GM19455 (cell line): ENCODE results near the gene RPS15A.
"Not testable (repeated sequence)": the region's sequence is repeated elsewhere in the genome, so short reads cannot be mapped to it uniquely, and the experiment has no call there.

Experiments used
- ATAC-seq: cut with Tn5 transposase; IDR thresholded peaks from one replicate; pipeline ENCODE4 v1.9.1; 2021; ENCODE audit not compliant: unreplicated experiment

The RPS15A gene

DNA sequence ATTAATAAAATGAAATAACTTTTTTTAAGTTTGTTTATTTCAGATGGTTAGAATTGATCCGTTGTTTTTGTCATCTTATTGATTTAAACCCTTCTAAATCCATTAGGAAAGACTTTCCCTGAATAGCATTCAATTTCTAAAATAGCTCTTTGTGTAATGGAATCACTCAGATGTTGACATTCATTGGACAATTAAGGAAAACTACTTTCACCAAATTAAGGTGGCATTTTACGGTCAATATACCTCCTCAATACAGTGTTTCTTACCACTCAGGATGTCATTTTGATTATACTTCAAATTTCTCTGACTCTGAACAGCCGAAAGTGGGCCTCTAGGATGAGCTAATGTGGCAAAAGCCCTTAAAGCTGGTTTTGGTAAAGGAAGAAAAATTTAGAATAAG is 9.4 kb upstream of the RPS15A start:
- ATAC-seq, result no peak

DNA sequence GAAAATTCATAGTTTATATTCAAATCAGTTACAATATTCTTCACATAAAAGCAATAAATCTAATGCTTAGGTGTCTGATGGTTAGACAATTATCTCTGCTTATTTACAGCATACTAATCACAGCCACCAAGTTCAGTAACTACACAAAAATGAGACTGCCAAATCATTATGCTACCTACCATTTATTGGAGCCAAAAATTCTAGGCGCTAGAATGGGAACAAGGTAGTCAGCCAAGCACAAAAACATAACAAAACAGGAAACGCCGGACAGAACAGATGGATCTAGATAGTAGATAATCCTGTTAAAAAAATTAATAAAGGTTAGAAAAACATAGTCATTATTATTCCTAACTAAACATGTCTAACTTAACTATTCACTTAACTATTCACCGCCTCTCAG is 7.6 kb upstream of the RPS15A start:
- no peak for ATAC-seq

DNA sequence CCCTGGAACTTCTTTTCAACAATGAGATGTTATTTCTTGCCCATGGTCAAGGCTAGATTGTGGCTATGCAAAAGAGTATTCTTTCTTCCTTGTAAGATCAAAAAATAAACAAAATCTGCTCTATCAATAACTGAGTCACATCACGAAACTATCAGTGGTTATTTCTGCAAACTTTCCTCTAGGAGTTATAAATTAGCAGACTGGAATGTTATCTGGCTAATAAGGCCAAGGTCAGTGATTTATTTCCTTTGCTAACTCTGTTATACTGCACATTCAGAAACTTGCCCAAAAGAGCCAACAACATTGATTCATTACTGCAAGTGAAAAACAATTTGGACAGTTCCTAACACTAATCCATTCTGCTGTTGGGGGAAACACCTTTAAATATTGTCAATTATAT is 6.2 kb upstream of the RPS15A start:
- ATAC-seq, result no peak

DNA sequence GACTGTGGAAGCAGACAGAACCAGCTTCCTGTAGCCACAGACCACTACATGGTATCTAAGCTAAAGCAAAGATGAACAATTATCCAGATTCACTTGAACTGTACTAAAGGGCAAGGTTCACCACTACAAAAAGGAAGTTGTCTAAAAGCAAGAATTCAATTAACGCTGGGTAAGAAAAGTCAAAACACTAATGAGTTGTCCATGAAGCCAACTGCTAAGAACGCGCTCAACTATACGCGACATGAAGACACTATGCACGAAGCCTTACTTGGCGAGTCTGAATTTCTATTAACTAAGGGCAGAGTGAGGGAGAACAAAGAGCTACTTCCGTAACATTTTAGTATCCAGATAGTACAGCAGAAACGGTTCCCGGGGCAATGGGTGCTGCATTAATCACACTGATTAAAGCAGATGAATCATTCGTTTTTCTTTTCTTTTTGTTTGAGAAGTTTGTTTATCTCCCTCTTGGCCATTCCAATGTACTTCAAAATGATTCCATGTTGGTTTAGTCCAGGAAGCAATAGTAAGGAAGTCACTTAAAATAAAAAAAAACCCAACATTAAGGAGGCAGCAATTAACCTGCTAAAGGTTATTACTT is 2.8 kb upstream of the RPS15A start:
- ATAC-seq, result no peak

DNA sequence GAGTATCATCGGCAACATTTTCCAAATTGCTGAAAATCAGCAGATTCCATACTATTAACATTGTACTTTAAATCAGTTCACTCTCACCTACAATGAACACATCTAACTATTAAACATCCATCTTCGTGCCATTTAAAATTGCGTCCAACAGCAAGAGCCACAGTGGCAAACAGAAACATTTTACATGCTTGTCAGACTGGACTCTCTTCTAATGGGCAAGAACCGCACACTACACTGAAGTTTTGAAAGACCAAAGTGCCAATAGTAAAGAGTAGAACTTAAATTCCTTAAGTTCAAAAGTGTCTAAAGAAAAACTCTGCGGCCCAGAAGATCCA is 652 bp downstream of the RPS15A start:
- no peak for ATAC-seq

DNA sequence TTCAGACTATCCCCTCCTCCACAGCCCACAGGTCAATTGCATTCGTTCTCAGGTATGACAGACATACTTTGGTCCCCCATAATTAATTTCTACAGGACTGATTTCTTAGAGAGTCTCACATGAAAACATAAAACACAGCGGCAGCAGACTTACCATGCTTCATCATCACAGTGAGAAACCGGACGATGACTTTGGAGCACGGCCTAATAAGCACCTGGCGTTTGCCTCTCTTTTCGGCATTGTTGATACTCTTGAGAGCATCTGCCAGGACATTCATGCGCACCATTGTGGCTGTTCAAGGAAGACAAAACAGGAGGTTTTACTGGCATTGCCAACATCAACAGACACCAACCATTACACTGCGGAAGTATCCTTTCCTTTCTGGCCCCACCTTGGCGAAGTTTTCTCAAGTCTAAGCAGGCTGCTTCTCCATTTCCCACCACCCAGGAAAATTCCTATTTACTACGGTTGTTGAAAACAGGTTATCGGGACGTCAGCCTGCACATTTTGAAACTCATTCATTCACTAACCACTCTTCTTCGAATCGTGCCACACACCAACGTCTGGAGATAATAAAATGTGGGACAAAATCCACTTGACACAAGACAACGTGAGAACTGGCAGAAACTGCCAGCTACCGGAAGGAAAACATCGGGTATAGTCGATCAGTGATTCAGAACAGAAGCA is 1.2 kb downstream of the RPS15A start:
- no peak for ATAC-seq

DNA sequence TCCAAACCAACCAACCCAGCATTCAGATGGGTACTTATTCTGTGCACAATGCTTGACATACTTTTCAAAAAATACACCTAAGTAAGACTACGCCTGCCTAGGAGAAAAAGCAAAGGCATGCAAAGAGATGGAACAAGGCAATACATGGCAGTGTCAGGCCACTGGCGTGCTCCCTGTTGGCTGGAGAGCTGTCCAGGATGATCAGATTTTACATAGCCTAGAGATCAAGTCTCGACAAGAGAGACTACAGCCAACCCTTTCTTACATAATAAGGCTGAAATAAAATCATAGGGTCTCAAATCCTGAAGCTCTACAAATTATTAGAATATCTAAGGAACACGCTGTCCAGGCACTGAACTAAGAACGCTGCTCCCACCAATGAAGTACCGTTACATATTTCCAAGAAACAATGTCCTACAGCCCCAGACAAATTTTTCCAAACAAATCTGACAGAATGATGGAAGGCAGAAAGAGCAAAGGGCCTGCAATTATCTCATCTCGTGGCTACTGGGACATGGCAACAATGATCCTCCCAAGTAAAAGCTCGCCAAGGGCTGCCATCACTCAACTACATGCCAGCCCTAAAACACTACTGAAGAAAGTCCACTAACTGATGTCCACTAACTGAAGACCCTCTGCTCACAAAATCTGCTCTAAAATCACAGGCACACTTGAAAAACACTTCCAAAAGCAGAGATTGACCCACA is 5.1 kb downstream of the RPS15A start:
- no peak for ATAC-seq

DNA sequence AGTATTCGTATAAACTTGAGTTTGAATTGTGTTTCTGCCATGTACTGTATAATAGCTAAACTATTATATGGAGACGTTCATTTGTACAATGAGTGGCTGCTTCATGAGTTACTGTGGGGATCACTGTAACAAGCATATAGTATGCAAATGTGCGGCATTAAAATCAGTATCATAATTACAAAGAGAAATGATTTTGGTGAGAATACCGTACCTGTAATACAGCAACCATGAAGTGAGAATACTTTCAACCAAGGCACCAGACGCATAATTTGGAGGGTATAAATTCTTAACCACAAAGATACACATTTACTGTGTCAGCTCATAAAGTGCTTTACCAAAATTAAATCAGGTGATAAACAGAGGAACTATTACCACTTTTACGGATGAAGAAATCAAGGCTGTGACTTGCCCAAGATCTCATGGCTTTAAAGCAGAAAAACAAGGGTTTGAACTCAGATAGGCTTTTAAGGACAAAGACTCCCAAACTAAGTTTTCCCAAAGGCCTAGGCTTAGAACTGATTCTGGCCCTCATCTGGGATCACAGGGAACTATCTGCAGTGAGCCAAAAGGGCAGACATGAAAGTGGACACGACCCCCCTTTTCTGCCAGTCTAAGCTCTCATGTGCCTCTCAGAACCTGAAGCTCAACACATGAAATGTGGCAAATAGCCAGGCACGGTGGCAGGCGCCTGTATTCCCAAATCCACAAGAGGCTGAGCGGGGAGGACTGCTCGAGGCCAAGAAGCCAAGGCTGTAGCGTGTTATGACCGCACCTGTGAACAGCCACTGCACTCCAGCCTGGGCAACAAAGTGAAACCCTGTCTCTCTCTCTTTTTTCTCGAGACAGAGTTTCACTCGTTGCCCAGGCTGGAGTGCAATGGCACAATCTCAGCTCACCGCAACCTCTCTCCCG is 6.4 kb downstream of the RPS15A start:
- no peak for ATAC-seq

DNA sequence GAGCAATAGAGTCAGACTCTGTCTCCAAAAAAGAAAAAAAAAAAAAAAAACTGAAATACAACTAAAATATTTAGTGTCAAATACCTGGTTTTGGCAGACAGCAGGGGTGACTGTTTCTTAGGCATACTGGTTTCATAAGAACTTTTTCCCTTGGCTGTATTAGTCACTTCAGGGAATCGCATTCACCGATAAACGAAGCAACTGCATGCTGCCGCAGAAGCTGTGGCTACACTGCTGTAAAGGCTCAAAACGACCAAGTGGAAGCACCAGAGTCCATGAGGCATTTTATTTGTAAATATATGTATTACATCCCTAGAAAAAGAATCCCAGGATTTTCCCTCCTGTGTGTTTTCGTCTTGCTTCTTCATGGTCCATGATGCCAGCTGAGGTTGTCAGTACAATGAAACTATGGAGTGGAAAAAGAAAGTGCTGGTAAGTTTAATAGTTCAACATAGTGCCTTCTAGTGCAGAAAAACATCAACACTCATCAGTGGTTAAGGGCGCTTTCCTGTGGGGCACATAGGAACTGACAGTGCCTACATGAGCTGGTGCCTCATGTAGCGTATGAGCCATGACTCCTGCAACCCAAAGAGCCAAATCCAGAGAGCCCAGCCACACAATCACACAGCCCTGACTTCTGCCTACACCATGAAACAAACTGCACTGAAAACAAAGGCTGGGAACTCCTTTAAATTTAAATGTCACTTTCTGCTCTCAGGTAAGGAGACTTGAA is 7.3 kb downstream of the RPS15A start:
- no peak for ATAC-seq

DNA sequence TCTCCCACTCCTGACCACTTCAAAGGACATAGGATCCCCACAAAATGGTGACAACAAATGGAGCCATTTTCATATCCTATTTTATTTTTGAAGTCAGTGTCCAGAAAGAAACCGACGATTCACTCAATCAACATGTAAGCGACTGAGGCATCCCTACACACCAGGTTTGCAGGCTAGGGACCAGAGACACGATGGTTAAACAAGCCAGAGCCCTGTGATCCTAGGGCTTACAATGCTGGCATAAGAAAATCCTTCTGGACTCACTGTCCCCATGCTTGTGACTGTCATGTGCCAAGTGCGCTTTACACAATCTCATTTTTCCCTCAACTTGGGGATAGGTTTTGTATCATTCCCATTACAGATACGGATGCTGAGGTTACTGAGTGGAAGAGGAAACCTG is 8.9 kb downstream of the RPS15A start:
- ATAC-seq, result not testable (repeated sequence)

DNA sequence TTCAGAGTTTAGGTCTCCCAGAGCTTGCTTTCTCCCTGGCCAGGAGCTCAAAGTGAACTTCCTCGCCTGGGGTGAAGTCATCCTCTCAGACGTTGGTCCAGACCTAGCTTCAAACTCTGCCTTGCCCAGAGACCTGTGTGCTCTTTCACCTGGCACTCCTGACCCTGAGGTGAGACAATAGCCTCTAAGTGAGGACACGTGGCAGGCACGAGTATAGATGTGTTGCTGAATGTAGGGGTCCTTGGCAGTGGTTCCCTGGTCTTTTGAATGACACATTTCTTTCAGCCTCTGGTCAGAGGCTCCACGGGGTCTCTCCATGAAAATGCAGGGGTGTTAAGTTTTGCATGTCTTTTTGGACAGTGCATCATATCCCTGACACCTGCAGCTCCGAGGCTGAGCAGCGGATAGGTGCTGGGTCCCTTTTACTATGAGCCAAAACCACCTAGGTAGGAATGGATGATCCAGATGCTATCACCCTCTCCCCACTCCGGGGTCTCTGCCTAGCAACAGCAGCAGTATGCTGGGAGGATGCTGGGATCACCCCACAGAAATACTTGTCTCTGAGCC is 9.6 kb downstream of the RPS15A start:
- not testable (repeated sequence) for ATAC-seq

DNA sequence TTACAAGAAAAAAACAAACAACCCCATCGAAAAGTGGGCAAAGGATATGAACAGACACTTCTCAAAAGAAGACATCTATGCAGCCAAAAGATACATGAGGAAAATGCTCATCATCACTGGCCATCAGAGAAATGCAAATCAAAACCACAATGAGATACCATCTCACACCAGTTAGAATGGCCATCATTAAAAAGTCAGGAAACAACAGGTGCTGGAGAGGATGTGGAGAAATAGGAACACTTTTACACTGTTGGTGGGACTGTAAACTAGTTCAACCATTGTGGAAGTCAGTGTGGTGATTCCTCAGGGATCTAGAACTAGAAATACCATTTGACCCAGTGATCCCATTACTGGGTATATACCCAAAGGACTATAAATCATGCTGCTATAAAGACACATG is 12.5 kb downstream of the RPS15A start:
- ATAC-seq, result not testable (repeated sequence)

DNA sequence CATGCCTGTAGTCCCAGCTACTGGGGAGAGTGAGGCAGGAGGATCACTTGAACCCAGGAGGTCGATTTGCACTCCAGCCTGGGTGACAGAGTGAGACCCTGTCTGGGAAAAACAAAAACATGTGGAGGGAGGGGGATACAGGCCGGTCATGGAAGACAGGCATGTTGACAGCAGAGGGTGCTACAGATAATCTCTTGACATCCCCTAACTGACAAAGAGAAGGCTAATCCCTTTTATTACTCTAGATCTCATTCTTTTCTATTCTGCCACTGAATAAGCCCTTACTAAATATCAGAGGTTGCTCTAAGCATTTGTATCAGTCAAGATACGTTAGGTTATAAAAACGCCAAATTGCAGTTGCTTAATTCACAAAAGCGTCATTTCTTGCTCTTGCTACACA is 13.8 kb downstream of the RPS15A start:
- ATAC-seq, result not testable (repeated sequence)

DNA sequence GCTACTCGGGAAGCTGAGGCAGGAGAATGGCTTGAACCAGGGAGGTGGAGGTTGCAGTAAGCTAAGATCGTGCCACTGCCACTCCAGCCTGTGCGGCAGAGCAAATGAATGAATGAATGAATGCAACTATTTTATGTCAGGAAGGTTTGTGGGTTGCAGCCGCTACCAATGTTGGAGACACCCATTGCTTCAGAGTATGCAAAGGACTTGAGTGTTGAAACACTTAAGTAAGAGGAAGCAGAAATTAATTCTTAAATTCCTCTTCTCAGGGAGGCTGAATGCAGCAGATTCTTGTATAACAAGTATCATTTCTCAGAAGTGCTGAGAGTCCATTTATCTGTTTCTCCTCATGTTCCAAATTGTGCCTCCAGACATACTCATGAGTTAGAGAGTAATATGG is 15.5 kb downstream of the RPS15A start:
- ATAC-seq, result not testable (repeated sequence)

DNA sequence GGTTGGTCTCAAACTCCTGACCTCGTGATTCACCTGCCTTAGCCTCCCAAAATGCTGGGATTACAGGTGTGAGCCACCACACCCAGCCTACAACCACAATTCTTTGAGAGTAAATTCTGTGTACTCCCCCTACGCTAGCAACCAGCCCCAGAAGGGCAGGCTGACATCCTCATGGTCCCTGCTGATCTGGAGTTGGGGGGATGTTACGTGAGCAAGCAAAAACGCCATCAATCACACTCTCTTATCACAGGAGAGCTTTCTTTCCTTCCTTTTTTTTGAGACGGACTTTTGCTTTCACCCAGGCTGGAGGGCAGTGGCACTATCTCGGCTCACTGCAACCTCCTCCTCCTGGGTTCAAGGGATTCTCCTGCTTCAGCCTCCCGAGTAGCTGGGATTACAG is 18.0 kb downstream of the RPS15A start:
- not testable (repeated sequence) for ATAC-seq

DNA sequence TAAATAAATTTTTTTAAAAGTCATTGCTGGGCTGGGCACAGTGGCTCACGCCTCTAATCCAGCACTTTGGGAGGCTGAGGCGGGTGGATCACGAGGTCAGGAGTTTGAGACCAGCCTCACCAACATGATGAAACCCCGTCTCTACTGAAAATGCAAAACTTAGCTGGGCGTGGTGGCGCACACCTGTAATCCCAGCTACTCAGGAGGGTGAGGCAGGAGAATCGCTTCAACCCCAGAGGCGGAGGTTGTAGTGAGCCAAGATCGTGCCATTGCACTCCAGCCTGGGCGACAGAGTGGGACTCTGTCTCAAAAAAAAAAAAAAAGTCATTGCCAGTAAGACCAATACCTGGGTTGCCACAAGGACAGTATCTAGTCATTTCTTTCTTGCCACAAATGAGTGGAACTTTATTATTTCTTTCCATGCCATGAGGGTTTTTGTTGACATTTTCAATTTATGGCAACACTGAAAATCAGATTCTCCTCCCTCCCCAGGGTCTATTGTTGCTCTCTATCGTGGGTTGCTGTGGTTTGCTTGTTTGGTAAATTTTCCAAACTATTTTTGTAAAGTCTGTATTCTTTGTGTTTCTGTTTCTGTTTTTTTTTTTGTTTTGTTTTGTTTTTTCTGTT is 19.7 kb downstream of the RPS15A start:
- ATAC-seq, result not testable (repeated sequence)

DNA sequence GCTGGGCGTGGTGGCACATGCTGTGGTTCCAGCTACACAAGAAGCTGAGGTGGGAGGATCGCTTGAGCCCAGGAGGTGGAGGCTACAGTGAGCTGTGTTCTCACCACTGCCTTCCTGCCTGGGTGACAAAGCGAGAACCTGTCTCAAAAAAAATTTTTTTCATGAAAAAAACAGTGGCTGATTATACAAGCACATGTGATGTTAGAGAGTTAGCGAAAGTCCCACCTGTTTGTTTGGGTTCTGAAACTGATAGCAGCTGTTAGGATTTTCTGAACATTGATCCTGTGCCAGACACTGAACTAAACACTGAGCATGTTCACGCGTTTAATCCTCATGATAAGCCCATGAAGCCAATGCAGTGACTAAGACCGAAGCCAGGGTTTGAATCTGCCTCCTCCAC is 22.9 kb downstream of the RPS15A start:
- ATAC-seq, result not testable (repeated sequence)

DNA sequence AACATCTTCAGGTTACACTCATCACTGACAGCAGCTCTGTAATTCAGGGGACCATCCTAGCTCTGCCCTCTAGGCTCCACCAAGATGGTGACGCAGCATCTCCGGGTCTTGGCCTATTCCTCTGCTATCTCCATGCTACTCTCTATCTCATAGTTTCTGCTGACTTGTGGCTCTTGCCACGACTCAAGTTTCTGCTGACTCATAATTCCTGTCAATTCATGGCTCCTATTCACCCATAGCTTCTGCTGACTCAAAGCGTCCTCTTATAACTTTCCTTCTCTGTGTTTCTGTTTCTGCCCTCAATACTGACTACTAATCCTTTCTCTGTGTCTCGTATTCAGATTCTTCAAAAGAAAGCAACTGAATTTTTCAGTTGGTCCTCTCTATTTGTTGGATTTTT is 27.4 kb downstream of the RPS15A start:
- ATAC-seq, result peak; percentile 47

DNA sequence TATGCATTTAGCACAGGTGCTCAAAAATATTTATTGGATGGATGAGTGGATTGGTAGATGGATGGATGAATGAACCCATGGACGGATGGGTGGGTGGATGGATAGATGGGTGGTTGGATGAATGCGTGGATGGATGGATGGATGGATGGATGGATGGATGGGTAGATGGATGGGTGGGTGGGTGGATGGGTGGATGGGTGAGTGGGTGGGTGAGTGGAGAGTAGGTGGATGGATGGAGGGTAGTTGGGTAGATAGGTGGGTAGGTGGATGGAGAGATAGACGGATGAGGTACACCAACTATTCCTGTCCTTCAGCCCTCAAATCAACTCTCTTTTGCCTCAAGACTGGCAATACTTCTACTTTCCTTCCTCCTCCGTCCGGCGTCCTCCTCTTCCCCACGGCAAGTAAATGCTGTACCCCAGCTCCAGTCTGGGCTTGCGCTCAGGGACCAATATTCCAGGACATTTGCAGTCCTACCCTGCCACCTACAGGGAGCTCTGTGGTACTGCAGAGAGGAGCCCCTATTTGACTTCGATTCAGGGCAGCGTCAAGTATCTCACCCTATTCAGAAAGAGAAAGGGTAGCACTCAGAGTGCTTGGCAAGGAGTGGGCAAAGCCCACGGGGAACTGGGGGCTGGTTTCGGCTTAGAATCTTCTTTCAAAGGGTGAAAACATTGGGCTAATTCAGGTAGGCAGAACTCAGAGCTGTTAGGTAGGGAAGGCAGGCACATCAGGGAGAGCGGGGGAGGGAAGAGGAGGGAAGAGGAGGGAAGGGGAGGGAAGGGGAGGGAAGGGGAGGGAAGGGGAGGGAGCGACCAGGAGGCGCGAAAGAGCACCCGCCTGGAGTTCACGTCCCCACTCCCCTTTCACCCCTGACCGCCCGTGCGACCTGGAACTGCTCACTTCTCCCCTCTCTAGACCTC is 30.3 kb downstream of the RPS15A start:
- peak; percentile 53 for ATAC-seq
